Endodermal cell (in vitro differentiated cells): Measurements from ENCODE around the gene JUP. TPM values are rescaled to one million over a fixed set of nuclear protein-coding genes. Genes with fewer than 3 reads are reported as not detected.
A peak's percentile ranks its signal among the peaks of the same experiment; 100 is the strongest.

Experiments
- DNase-seq: peaks from one replicate; pipeline ENCODE4 v3.0.0-alpha.2; 2017
- H3K27ac ChIP-seq: 2 replicates; pipeline ENCODE4 v1.5.1; 2013; ENCODE audit warnings: mild to moderate bottlenecking, low read depth, low read length, moderate library complexity
- H3K27me3 ChIP-seq: 2 replicates; pipeline ENCODE4 v1.6.1; 2013; ENCODE audit warnings: mild to moderate bottlenecking, low read length, moderate library complexity; ENCODE audit not compliant: insufficient read depth, control insufficient read depth, poor library complexity, severe bottlenecking
- H3K36me3 ChIP-seq: 2 replicates; pipeline ENCODE4 v1.7.0; 2013; ENCODE audit warnings: mild to moderate bottlenecking, low read length, moderate library complexity; ENCODE audit not compliant: control insufficient read depth, insufficient read depth
- H3K4me1 ChIP-seq: one replicate; pipeline ENCODE4 v1.7.0; 2013; ENCODE audit warnings: low read length; ENCODE audit not compliant: control insufficient read depth, insufficient read depth
- H3K4me3 ChIP-seq: 2 replicates; pipeline ENCODE4 v1.5.1; 2013; ENCODE audit warnings: mild to moderate bottlenecking, low read length, moderate library complexity
- H3K9ac ChIP-seq: 2 replicates; pipeline ENCODE4 v1.6.1; 2013; ENCODE audit warnings: mild to moderate bottlenecking, low read length, moderate library complexity; ENCODE audit not compliant: poor library complexity, severe bottlenecking; ENCODE audit errors: extremely low read depth
- H3K9me3 ChIP-seq: 2 replicates; pipeline ENCODE4 v1.6.1; 2013; ENCODE audit warnings: mild to moderate bottlenecking, low read length, moderate library complexity; ENCODE audit not compliant: control insufficient read depth
- H3K27ac Mint-ChIP-seq: 2 replicates; pipeline ENCODE4 v1.8.0; 2020; ENCODE audit warnings: mixed read lengths
- H3K27me3 Mint-ChIP-seq: 2 replicates; pipeline ENCODE4 v1.8.0; 2021; ENCODE audit warnings: mild to moderate bottlenecking, mixed read lengths; ENCODE audit not compliant: insufficient read depth
- H3K36me3 Mint-ChIP-seq: 2 replicates; pipeline ENCODE4 v1.8.0; 2020; ENCODE audit warnings: low read depth, mixed read lengths
- H3K4me1 Mint-ChIP-seq: 2 replicates; pipeline ENCODE4 v1.8.0; 2020; ENCODE audit warnings: mixed read lengths
- H3K4me3 Mint-ChIP-seq: 2 replicates; pipeline ENCODE4 v1.8.0; 2020; ENCODE audit warnings: mild to moderate bottlenecking, moderate library complexity, mixed read lengths
- H3K9me3 Mint-ChIP-seq: 2 replicates; pipeline ENCODE4 v1.8.0; 2020; ENCODE audit warnings: mild to moderate bottlenecking, mixed read lengths
- WGBS, 2 experiments: methylation state at CpG; one replicate each; pipeline versions ENCODE4 v1.1.5 to v1.1.7; 2013; ENCODE audit warnings: missing lambda C conversion rate in 2 of 2, mixed read lengths in 1 of 2; ENCODE audit not compliant: insufficient coverage in 1 of 2, insufficient read length in 1 of 2; 5-methylcytosine and 5-hydroxymethylcytosine counted together
- total RNA-seq, 2 donors: library from RNA; stranded (reverse); fragmentation: NEBNext Ultra II Directional in 1 of 2; extraction: Animal tissue kit (Norgen Biotek cat#: 25700) in 1 of 2; gene quantifications; 2 replicates in 1 of 2; 3 replicates in 1 of 2; pipeline ENCODE4 v1.2.1, GENCODE V29; 2021
- TF ChIP-seq, protein P1 (sequence below): fragments of 200-600 bp; sonication (generic); conservative IDR thresholded peaks from 2 replicates; pipeline ENCODE4 v1.5.0; 2021; ENCODE audit warnings: antibody characterized with exemption, mild to moderate bottlenecking

The JUP gene
- total RNA-seq, 2 donors from 2014 or later: 112 to 167 TPM

DNA sequence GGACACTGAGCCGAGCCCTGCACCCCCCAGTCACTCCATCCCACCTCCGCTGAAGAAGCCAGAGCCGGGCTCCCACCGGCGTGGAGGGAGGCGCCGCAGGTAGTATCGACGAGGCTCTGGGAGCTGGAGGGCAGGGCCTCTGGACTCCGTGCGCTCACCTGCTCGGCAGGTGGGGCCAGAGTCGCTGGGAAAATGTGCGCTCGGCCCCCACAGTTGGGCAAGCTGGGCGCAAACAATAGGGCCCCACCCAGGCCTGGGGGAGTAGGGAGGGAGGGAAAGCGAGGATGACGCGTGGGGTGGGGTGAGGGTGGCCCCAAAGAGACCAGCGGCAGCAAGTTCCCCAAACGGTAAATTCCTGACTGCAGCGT is 668 bp downstream of the JUP start:
- peak overlapping the region; percentile 93 for H3K4me3 ChIP-seq
- H3K36me3 ChIP-seq: peaks cover 20% of the 10 kb centered on the region
- Mint-ChIP-seq H3K4me3 (peak overlapping the region; percentile 81), H3K27me3 (peaks cover 16% of the 10 kb centered on the region), H3K4me1 (peaks cover 25% of the 10 kb centered on the region), H3K9me3 (no peaks in the 10 kb centered on the region), H3K36me3 (peaks cover 14% of the 10 kb centered on the region), H3K27ac (peak overlapping the region; percentile 96)
- H3K9ac ChIP-seq: peak overlapping the region; percentile 68
- H3K27ac ChIP-seq: peak overlapping the region; percentile 83
- no peaks in the 10 kb centered on the region for H3K27me3 ChIP-seq
- H3K4me1 ChIP-seq: peaks cover 3% of the 10 kb centered on the region
- H3K9me3 ChIP-seq: no peaks in the 10 kb centered on the region
- WGBS, 2 experiments: 0 to 2% methylated on average over 16 to 22 of the region's 22 CpGs
- TF ChIP-seq, protein P1, sequence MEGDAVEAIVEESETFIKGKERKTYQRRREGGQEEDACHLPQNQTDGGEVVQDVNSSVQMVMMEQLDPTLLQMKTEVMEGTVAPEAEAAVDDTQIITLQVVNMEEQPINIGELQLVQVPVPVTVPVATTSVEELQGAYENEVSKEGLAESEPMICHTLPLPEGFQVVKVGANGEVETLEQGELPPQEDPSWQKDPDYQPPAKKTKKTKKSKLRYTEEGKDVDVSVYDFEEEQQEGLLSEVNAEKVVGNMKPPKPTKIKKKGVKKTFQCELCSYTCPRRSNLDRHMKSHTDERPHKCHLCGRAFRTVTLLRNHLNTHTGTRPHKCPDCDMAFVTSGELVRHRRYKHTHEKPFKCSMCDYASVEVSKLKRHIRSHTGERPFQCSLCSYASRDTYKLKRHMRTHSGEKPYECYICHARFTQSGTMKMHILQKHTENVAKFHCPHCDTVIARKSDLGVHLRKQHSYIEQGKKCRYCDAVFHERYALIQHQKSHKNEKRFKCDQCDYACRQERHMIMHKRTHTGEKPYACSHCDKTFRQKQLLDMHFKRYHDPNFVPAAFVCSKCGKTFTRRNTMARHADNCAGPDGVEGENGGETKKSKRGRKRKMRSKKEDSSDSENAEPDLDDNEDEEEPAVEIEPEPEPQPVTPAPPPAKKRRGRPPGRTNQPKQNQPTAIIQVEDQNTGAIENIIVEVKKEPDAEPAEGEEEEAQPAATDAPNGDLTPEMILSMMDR: no peak
- peak; percentile 94 for DNase-seq

DNA sequence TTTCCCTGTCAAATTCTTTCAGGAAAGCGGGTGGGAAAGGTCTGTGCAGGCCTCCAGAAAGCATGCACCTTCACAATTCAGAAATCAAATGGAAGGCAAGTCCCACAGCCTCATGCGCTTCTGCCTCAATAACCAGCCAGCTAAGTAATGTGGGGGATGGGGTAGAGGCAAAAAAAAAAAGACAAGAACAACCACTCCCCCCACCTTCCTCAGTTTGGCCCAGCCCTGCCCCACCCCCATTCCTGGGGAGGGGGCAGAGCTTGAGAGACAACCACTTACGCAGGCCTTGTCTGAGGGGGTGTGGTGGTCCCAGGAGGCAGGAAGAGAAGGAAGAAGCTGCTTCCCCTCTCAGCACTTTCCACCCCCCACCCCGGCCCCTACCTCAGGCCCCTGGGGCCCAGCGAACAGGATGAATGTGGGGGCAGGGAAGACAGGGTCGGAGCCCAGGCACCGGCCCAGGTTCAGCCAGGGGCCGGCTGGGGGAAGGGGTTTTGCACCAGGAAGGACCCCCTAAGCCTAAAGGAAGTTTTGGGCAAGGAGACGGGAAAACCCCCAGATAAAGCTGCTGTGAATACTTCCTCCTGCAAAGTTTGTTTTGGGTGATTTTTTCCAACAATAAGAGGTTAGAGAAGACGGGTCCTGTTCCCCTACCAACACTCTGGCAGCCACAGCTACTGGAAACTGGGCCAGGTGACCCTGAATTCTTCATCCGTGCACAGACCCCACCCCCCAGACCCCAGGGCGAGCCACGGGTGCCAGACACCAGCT is 1.2 kb downstream of the JUP start:
- Histone ChIP-seq H3K9ac (peak overlapping the region; percentile 68), H3K9me3 (no peaks in the 10 kb centered on the region), H3K4me3 (peak overlapping the region; percentile 93), H3K36me3 (peaks cover 20% of the 10 kb centered on the region), H3K4me1 (peaks cover 3% of the 10 kb centered on the region), H3K27me3 (no peaks in the 10 kb centered on the region), H3K27ac (peak overlapping the region; percentile 83)
- Mint-ChIP-seq H3K36me3 (peaks cover 16% of the 10 kb centered on the region), H3K27me3 (peaks cover 14% of the 10 kb centered on the region), H3K9me3 (no peaks in the 10 kb centered on the region), H3K4me1 (peaks cover 25% of the 10 kb centered on the region), H3K4me3 (peak overlapping the region; percentile 81), H3K27ac (peak overlapping the region; percentile 96)
- 1 to 2% methylated on average over 6 to 10 of the region's 13 CpGs for WGBS, 2 experiments
- TF ChIP-seq, protein P1: no peak
- DNase-seq: peak; percentile 96

DNA sequence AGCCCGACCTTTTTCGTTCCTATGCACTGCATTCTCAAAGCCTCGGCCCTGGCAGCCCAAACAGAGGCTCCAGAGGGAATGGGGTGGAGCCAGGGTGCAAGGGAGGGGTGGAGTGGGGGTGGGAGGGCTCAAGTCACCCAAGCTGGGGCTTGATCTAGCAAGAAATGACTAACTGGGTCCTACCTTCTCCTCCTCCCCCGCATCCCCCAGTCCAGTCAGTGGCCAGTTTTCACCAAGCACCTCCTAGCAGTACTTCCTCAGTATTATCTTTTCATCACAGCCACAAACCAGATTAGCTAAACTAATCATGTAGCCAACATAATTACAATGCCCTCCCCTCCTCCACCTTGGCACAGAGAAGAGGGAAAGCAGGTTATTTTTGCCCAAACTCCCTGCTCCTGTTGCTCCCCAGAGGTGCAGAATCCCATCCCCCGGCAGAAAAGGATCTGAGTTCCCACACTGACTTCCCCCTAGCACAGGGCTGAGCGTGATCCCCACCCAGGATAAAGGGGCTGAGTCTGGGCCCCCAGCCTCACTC is 2.2 kb downstream of the JUP start:
- Histone ChIP-seq H3K27ac (peak overlapping the region; percentile 25), H3K27me3 (no peaks in the 10 kb centered on the region), H3K4me3 (peak overlapping the region; percentile 93), H3K36me3 (peaks cover 20% of the 10 kb centered on the region), H3K4me1 (peaks cover 3% of the 10 kb centered on the region), H3K9ac (peak overlapping the region; percentile 68), H3K9me3 (no peaks in the 10 kb centered on the region)
- peaks cover 9% of the 10 kb centered on the region for H3K27me3 Mint-ChIP-seq
- peaks cover 25% of the 10 kb centered on the region for H3K4me1 Mint-ChIP-seq
- DNase-seq: peak; percentile 91
- H3K27ac Mint-ChIP-seq: peak overlapping the region; percentile 96
- 19% methylated on average over 6 of the region's 6 CpGs; no CpG with 5 or more reads in 1 of the 2 experiments for WGBS, 2 experiments
- H3K4me3 Mint-ChIP-seq: peak overlapping the region; percentile 81
- no peaks in the 10 kb centered on the region for H3K9me3 Mint-ChIP-seq
- TF ChIP-seq, protein P1: no peak
- peaks cover 16% of the 10 kb centered on the region for H3K36me3 Mint-ChIP-seq
